ENCODE results near the gene KCTD17. TPM values are rescaled to one million over a fixed set of nuclear protein-coding genes. Genes with fewer than 3 reads are reported as not detected.

KCTD17 gene
- polyA plus RNA-seq, 3 donors: 8.4 to 40.0 (median 9.0) TPM

DNA sequence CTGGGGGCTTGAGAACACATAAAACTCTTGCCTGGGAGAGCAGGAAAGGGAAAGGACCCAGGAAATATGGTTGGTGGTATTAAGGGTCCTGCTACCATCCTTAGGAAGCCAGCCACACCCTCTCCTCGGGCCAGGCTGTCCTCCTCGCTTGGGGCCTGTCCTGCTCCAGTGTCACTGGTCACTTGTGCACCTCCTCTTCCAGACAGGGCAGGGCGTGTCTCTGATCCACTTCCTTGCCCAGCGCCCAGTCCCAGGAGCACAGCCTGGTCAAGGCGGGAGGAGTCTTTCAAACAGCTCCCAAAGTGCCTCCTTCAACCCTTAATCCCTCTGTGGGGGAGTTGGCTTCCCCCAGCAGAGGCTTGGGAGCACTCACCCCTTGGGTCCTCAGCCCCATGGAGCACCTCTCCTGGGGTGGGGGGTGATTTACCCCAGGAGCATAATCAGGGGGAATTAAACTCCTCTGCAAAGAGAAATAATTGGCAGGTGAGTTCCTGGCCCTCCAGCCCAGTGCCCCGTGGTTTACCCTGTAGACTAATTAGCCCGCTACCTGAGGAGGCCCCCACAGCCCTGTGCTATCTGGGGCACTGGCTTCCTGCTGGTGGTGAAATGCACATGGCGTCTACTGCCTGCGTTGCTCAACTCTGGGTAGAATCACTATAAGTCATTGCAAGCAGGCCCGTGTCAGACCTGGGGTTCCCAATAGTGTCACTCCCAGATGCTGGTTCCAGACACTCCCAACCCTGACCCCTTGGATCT is 49.9 kb downstream of the KCTD17 start:
- Histone ChIP-seq H3K27me3 (ENCODE audit: control insufficient read depth in 2 of 2, insufficient read depth in 2 of 2, low read length in 2 of 2) (peaks cover 0 to 2% of the 10 kb centered on the region in 2 donors), H3K36me3 (replicated peaks in 1 of 2; ENCODE audit: control insufficient read depth in 1 of 2, insufficient read depth in 2 of 2, low read length in 2 of 2) (no peaks in the 10 kb centered on the region), H3K4me2 (replicated peaks; ENCODE audit: extremely low read depth, low read length, poor library complexity, severe bottlenecking) (no peak overlapping the region), H3K27ac (ENCODE audit: low read depth in 1 of 2, low read length in 2 of 2) (no peak overlapping the region), H4K20me1 (ENCODE audit: insufficient read depth, low read length) (no peaks in the 10 kb centered on the region), H3K79me2 (ENCODE audit: insufficient read depth, low read length) (no peaks in the 10 kb centered on the region), H3K9ac (ENCODE audit: insufficient read depth, low read length, poor library complexity, severe bottlenecking) (no peak overlapping the region), H3K4me3 (replicated peaks in 1 of 3; ENCODE audit: low read depth in 2 of 3, low read length in 3 of 3) (no peak overlapping the region), H3K4me1 (ENCODE audit: control insufficient read depth in 1 of 2, insufficient read depth in 2 of 2, low read length in 2 of 2) (no peaks in the 10 kb centered on the region), H3K9me3 (replicated peaks in 1 of 2; ENCODE audit: control insufficient read depth in 1 of 2, insufficient read depth in 1 of 2, low read length in 2 of 2) (no peaks in the 10 kb centered on the region), H2AFZ (ENCODE audit: insufficient read depth, low read depth, low read length, poor library complexity, severe bottlenecking) (no peak overlapping the region)
- intact Hi-C loops (cut with micrococcal nuclease): no loop called here
- H3K9me3 Mint-ChIP-seq: peaks cover 0 to 3% (median 0%) of the 10 kb centered on the region in 7 donors
- no peaks in the 10 kb centered on the region for H3K36me3 Mint-ChIP-seq
- H3K4me1 Mint-ChIP-seq: no peaks in the 10 kb centered on the region
- WGBS (ENCODE audit: insufficient coverage): 62% methylated on average over 7 of the region's 10 CpGs
- H3K27me3 Mint-ChIP-seq (ENCODE audit: low read depth in 3 of 3): peaks cover 6 to 27% (median 15%) of the 10 kb centered on the region in 3 donors
- TF ChIP-seq CTCF (IDR thresholded peaks at IDR 0.05): no peak
- DNase-seq: no peak
- H3K4me3 Mint-ChIP-seq: no peak overlapping the region
- no peak overlapping the region for H3K27ac Mint-ChIP-seq

GRCh38 chr22:37103151-37103550 is 51.6 kb downstream of the KCTD17 start:
- no peaks in the 10 kb centered on the region for H3K4me1 ChIP-seq (ENCODE audit: control insufficient read depth in 1 of 2, insufficient read depth in 2 of 2, low read length in 2 of 2)
- H3K9me3 ChIP-seq (replicated peaks in 1 of 2; ENCODE audit: control insufficient read depth in 1 of 2, insufficient read depth in 1 of 2, low read length in 2 of 2): no peaks in the 10 kb centered on the region
- H3K27me3 ChIP-seq (ENCODE audit: control insufficient read depth in 2 of 2, insufficient read depth in 2 of 2, low read length in 2 of 2): no peaks in the 10 kb centered on the region
- Mint-ChIP-seq H3K27ac (no peak overlapping the region), H3K4me3 (no peak overlapping the region), H3K4me1 (no peaks in the 10 kb centered on the region), H3K36me3 (no peaks in the 10 kb centered on the region), H3K9me3 (peaks cover 0 to 3% (median 0%) of the 10 kb centered on the region in 7 donors), H3K27me3 (ENCODE audit: low read depth in 3 of 3) (peaks cover 6 to 20% (median 12%) of the 10 kb centered on the region in 3 donors)
- no peak overlapping the region for H3K4me3 ChIP-seq (replicated peaks in 1 of 3; ENCODE audit: low read depth in 2 of 3, low read length in 3 of 3)
- no peak overlapping the region for H3K27ac ChIP-seq (ENCODE audit: low read depth in 1 of 2, low read length in 2 of 2)
- intact Hi-C loops (cut with micrococcal nuclease): no loop called here
- no peaks in the 10 kb centered on the region for H4K20me1 ChIP-seq (ENCODE audit: insufficient read depth, low read length)
- H2AFZ ChIP-seq (ENCODE audit: insufficient read depth, low read depth, low read length, poor library complexity, severe bottlenecking): no peak overlapping the region
- TF ChIP-seq CTCF (IDR thresholded peaks at IDR 0.05): no peak
- no peak overlapping the region for H3K9ac ChIP-seq (ENCODE audit: insufficient read depth, low read length, poor library complexity, severe bottlenecking)
- H3K79me2 ChIP-seq (ENCODE audit: insufficient read depth, low read length): no peaks in the 10 kb centered on the region
- H3K36me3 ChIP-seq (replicated peaks in 1 of 2; ENCODE audit: control insufficient read depth in 1 of 2, insufficient read depth in 2 of 2, low read length in 2 of 2): no peaks in the 10 kb centered on the region
- WGBS (ENCODE audit: insufficient coverage): 77% methylated on average over 18 of the region's 18 CpGs
- no peak overlapping the region for H3K4me2 ChIP-seq (replicated peaks; ENCODE audit: extremely low read depth, low read length, poor library complexity, severe bottlenecking)
- no peak for DNase-seq
